ENCODE data around the gene ZNF219. TPM values are rescaled to one million over a fixed set of nuclear protein-coding genes. Genes with fewer than 3 reads are reported as not detected.

Gene ZNF219
- total RNA-seq: 1 to 10 TPM; 4.3 to 6.0 TPM

GRCh38 chr14:21098076-21098891 is at the start of gene ZNF219:
Gene ZNF219, minus strand, starts transcription at chr14:21098655. Its CDS starts 5,064 bp downstream, at chr14:21093591.
- Mint-ChIP-seq H3K4me1 (peaks cover 29% of the 10 kb centered on the region), H3K36me3 (no peaks in the 10 kb centered on the region), H3K27me3 (peaks cover 28% of the 10 kb centered on the region), H3K4me3 (peak within 1 kb of the TSS; percentile 84), H3K9me3 (no peaks in the 10 kb centered on the region), H3K27ac (peak within 1 kb of the TSS; percentile 55)
- ATAC-seq (ENCODE audit: low read depth) (peak; percentile 32), DNase-seq (no peak)
- POLR2A ChIA-PET: no interaction called here

DNA sequence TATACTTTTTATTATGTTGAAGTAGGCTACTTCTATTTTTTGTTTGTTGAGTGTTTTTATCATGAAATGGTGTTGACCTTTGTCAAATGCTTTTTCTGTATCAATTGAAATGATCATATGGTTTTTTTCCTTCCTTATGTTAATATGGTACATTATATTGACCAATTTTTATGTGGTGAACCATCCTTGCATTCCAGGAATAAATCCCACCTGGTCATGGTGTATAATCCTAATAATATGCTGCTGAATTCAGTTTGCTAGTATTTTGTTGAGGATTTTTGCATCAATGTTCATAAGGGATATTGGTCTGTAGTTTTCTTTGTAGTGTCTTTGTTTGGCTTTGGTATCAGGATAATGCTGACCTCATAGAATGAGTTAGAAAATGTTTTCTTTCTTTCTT is 47.0 kb upstream of the ZNF219 start:
- H3K4me1 Mint-ChIP-seq: no peaks in the 10 kb centered on the region
- DNase-seq (no peak), ATAC-seq (ENCODE audit: low read depth) (no peak)
- H3K4me3 Mint-ChIP-seq: no peak overlapping the region
- H3K27ac Mint-ChIP-seq: no peak overlapping the region
- H3K36me3 Mint-ChIP-seq: no peaks in the 10 kb centered on the region
- POLR2A ChIA-PET: no interaction called here
- H3K27me3 Mint-ChIP-seq: peaks cover 13% of the 10 kb centered on the region
- peaks cover 10% of the 10 kb centered on the region for H3K9me3 Mint-ChIP-seq

DNA sequence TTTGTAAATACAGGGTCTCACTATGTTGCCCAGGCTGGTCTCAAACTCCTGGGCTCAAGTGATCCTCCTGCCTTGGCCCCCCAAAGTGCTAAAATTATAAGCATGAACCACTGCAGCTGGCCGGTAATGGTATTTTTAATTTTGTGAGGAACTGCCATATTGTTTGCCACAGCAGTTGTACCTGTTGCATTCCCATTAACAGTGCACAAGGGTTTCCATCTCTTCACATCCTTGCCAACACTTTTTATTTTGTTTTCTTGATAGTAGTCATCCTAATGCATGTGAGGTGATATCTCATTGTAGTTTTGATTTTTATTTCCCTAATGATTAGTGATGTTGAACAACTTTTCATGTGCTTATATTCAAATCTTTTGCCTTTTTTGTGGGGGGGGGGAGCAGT is 43.9 kb upstream of the ZNF219 start:
- Mint-ChIP-seq H3K4me3 (no peak overlapping the region), H3K36me3 (no peaks in the 10 kb centered on the region), H3K9me3 (peaks cover 10% of the 10 kb centered on the region), H3K27ac (no peak overlapping the region), H3K4me1 (no peaks in the 10 kb centered on the region), H3K27me3 (peaks cover 11% of the 10 kb centered on the region)
- POLR2A ChIA-PET: no interaction called here
- ATAC-seq (ENCODE audit: low read depth): no peak
- DNase-seq: no peak

DNA sequence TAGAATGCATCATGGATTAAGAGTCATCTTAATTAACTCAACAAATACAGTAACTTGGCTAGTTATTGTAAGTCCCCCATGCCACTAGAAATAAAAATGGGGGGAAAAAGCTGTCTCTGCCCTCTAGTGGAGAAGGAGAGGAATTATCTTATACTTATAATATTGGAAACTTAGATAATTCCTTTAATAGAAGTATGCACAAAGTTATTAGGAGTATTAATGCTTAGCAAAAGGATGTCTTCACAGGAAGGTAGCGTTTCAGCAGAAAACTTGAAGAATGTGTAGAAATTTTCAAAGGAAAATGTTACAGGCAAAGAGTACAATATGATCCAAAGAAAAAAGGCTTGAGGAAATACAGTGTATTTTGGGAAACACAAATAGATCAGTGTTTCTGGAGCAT is 37.6 kb upstream of the ZNF219 start:
- Mint-ChIP-seq H3K4me1 (no peaks in the 10 kb centered on the region), H3K27me3 (peaks cover 2% of the 10 kb centered on the region), H3K36me3 (no peaks in the 10 kb centered on the region), H3K4me3 (no peak overlapping the region), H3K27ac (no peak overlapping the region), H3K9me3 (no peaks in the 10 kb centered on the region)
- POLR2A ChIA-PET: no interaction called here
- no peak for DNase-seq
- ATAC-seq (ENCODE audit: low read depth): no peak

DNA sequence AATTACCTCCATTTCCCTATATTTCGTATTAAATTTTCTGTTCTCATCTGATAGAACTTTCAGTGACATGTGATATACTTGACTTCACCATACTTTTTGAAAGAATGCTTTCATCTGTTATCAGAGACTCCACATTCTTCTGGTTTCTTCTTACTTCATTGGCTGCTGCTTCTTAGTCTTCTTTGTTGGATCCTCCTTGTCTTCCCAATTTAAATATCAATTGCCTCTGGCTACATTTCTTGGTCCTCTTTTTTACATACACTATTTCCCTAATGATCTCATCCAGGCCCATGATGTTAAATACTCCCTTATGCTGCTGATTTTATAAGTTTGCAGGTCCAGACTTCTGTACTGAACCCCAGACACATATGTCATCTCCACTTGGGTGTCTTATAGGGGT is 35.4 kb upstream of the ZNF219 start:
- Mint-ChIP-seq H3K36me3 (no peaks in the 10 kb centered on the region), H3K4me1 (no peaks in the 10 kb centered on the region), H3K27ac (no peak overlapping the region), H3K9me3 (no peaks in the 10 kb centered on the region), H3K27me3 (peaks cover 9% of the 10 kb centered on the region), H3K4me3 (no peak overlapping the region)
- ATAC-seq (ENCODE audit: low read depth) (no peak), DNase-seq (no peak)
- POLR2A ChIA-PET: no interaction called here

GRCh38 chr14:21123429-21123828 is 25.0 kb upstream of the ZNF219 start:
- Mint-ChIP-seq H3K9me3 (peaks cover 1% of the 10 kb centered on the region), H3K36me3 (no peaks in the 10 kb centered on the region), H3K27ac (no peak overlapping the region), H3K27me3 (peaks cover 24% of the 10 kb centered on the region), H3K4me3 (no peak overlapping the region), H3K4me1 (peaks cover 2% of the 10 kb centered on the region)
- POLR2A ChIA-PET: no interaction called here
- DNase-seq (no peak), ATAC-seq (ENCODE audit: low read depth) (no peak)

- no peak overlapping the region for H3K4me3 Mint-ChIP-seq
- peaks cover 2% of the 10 kb centered on the region for H3K4me1 Mint-ChIP-seq
- no peak for ATAC-seq (ENCODE audit: low read depth)
- no peak for DNase-seq
- H3K9me3 Mint-ChIP-seq: peaks cover 1% of the 10 kb centered on the region
- no peaks in the 10 kb centered on the region for H3K36me3 Mint-ChIP-seq
- peaks cover 22% of the 10 kb centered on the region for H3K27me3 Mint-ChIP-seq
- H3K27ac Mint-ChIP-seq: no peak overlapping the region
- POLR2A ChIA-PET: interaction anchor here (0.8 kb wide), 1 partner anchor 8 kb away, joined by 4 read pairs; no protein-coding TSS in a partner anchor
These were observed 22.7 kb upstream of the ZNF219 start for GRCh38 chr14:21121122-21121521.

- DNase-seq (no peak), ATAC-seq (ENCODE audit: low read depth) (no peak)
- Mint-ChIP-seq H3K9me3 (peaks cover 1% of the 10 kb centered on the region), H3K4me1 (peaks cover 2% of the 10 kb centered on the region), H3K27ac (no peak overlapping the region), H3K4me3 (no peak overlapping the region), H3K36me3 (no peaks in the 10 kb centered on the region), H3K27me3 (peaks cover 19% of the 10 kb centered on the region)
- POLR2A ChIA-PET: no interaction called here
These were observed 22.2 kb upstream of the ZNF219 start for GRCh38 chr14:21120686-21121085.

DNA sequence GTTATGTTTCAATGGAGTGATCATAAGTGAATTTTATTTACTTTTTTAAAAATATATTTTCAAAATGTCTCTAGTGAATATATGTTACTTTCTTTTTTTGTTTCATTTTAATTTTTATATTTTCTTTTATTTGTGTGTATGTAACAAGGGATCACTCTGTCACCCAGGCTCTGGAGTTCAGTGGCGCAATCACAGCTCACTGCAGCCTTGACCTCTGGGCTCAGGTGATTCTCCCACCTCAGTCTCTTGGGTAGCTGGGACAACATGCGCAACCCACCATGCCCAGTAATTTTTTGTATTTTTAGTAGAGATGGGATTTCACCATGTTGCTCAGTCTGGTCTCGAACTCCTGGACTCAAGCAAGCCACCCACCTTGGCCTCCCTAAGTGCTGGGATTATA is 20.5 kb upstream of the ZNF219 start:
- POLR2A ChIA-PET: no interaction called here
- H3K4me3 Mint-ChIP-seq: no peak overlapping the region
- H3K27me3 Mint-ChIP-seq: peaks cover 17% of the 10 kb centered on the region
- H3K4me1 Mint-ChIP-seq: peaks cover 2% of the 10 kb centered on the region
- no peak overlapping the region for H3K27ac Mint-ChIP-seq
- ATAC-seq (ENCODE audit: low read depth): no peak
- no peak for DNase-seq
- H3K36me3 Mint-ChIP-seq: no peaks in the 10 kb centered on the region
- H3K9me3 Mint-ChIP-seq: no peaks in the 10 kb centered on the region

- POLR2A ChIA-PET: no interaction called here
- no peaks in the 10 kb centered on the region for H3K4me1 Mint-ChIP-seq
- ATAC-seq (ENCODE audit: low read depth): no peak
- no peak overlapping the region for H3K4me3 Mint-ChIP-seq
- H3K27me3 Mint-ChIP-seq: peaks cover 15% of the 10 kb centered on the region
- H3K9me3 Mint-ChIP-seq: no peaks in the 10 kb centered on the region
- DNase-seq: no peak
- H3K36me3 Mint-ChIP-seq: no peaks in the 10 kb centered on the region
- H3K27ac Mint-ChIP-seq: no peak overlapping the region
These were observed 14.9 kb upstream of the ZNF219 start for GRCh38 chr14:21113369-21113768.

- Mint-ChIP-seq H3K27ac (no peak overlapping the region), H3K4me3 (no peak overlapping the region), H3K27me3 (peaks cover 7% of the 10 kb centered on the region), H3K9me3 (no peaks in the 10 kb centered on the region), H3K36me3 (no peaks in the 10 kb centered on the region), H3K4me1 (no peaks in the 10 kb centered on the region)
- ATAC-seq (ENCODE audit: low read depth) (no peak), DNase-seq (no peak)
- POLR2A ChIA-PET: no interaction called here
These were observed 13.8 kb upstream of the ZNF219 start for GRCh38 chr14:21112255-21112654.

GRCh38 chr14:21109377-21110138 is 11.1 kb upstream of the ZNF219 start:
- no peak overlapping the region for H3K4me3 Mint-ChIP-seq
- no peaks in the 10 kb centered on the region for H3K9me3 Mint-ChIP-seq
- H3K36me3 Mint-ChIP-seq: no peaks in the 10 kb centered on the region
- peaks cover 5% of the 10 kb centered on the region for H3K27me3 Mint-ChIP-seq
- no peak overlapping the region for H3K27ac Mint-ChIP-seq
- POLR2A ChIA-PET: no interaction called here
- DNase-seq (no peak), ATAC-seq (ENCODE audit: low read depth) (no peak)
- H3K4me1 Mint-ChIP-seq: peaks cover 9% of the 10 kb centered on the region

GRCh38 chr14:21108791-21109190 is 10.3 kb upstream of the ZNF219 start:
- Mint-ChIP-seq H3K4me1 (peaks cover 9% of the 10 kb centered on the region), H3K36me3 (no peaks in the 10 kb centered on the region), H3K27ac (no peak overlapping the region), H3K27me3 (peaks cover 5% of the 10 kb centered on the region), H3K9me3 (no peaks in the 10 kb centered on the region), H3K4me3 (no peak overlapping the region)
- POLR2A ChIA-PET: interaction anchor here (0.6 kb wide), 1 partner anchor 97 kb away, joined by 3 read pairs; no protein-coding TSS in a partner anchor
- no peak for DNase-seq
- ATAC-seq (ENCODE audit: low read depth): no peak

- no peak for DNase-seq
- Mint-ChIP-seq H3K27ac (no peak overlapping the region), H3K4me1 (peaks cover 16% of the 10 kb centered on the region), H3K4me3 (no peak overlapping the region), H3K36me3 (no peaks in the 10 kb centered on the region), H3K27me3 (peaks cover 5% of the 10 kb centered on the region), H3K9me3 (no peaks in the 10 kb centered on the region)
- ATAC-seq (ENCODE audit: low read depth): no peak
- POLR2A ChIA-PET: no interaction called here
These were observed 8.9 kb upstream of the ZNF219 start for GRCh38 chr14:21107283-21107800.
